HG02943 (cell line): Measurements from ENCODE around the gene C14orf132.

Source experiments
- ATAC-seq: cut with Tn5 transposase; IDR thresholded peaks from one replicate; pipeline ENCODE4 v1.9.1; 2021; ENCODE audit warnings: mild to moderate bottlenecking, low read depth, moderate library complexity; ENCODE audit not compliant: unreplicated experiment

C14orf132 gene

DNA sequence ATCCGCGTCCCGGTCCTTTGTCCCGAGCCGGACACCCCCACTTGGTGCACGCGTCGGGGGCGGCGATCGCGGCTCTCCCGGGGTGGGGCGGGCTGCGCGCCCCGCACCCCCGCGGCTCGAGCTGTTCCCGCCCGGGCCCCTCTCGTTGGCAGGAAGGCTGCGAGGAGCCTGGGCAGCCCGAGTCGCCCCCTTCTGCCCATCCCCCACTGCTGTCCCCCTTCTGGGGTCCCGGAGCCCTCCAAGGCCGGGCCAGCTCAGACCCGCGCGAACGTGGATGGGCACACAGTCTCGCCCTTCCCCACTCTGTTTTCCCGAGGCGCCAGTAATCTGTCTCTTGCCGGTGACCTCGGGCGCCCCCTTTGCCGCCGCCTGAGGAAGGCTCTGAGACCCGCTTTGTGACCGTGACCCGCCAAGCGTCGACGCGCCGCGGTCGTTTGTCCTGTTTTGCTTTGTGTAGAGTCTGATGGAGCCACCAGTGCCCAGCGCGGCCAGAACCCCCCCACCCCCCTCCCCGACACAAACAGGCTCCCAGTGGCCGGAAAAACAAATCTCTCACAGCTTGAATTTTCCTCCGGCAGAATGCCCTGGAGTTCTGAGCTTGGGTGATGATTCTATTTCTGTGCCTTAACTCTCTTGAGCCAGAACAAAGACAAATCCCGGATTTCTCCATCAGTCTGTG is 610 bp downstream of the C14orf132 start:
- ATAC-seq: no peak

DNA sequence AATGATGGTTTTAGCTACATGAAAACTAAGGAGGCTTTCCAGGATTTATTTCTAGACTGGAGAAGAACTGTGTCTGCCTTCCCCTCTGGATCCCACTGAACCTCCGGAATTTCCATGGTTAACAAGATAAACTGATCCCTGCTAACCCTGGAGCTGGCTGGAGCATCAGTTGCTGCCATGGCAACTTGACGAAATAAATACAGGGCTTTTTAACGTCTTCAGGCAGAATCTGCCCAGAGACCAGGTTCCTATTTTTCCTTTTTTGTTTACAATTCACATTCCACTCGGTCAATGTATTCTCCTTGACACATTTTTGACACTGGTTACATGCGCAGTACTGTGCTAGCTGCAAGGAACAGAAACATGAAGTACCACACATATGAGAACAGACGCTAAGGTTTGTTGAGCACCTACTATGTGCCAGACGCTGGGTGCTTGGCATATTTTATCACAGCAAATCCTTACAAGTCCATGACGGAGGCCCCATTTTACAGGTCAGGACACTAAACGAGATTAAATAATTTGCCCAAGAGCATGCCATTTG is 1.7 kb downstream of the C14orf132 start:
- no peak for ATAC-seq

DNA sequence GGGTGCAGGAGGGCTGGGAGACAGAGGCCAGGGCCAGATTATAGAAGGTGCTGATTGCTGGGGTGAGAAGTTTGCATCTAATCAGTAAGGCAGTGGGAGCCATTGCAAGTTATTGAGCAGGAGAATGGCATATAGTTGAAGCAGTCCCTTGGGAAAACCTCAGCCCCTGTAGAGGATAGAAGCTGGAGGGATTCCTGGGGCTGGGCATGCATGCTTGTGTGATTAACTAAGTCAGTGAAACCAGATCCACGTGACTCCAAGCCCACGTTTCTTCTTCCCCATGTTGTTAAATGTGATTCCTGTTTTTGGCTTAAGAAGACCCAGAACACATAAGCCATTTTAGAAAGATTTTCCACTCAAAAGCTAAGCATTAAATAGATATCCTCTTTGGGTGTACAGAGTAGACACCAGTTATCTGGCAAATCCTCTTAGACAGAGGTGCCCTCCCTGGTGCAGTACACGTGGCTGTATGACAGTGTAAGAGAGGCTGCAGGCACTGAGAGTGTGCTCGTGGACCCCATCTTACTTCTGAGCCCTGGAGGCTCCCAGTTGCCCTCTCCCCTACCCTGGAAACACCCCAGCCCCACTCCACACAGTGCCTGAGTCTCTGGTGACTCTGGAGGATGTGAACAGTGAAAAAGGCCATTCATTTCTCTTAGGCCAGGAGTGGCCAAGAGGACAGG is 3.2 kb downstream of the C14orf132 start:
- no peak for ATAC-seq

DNA sequence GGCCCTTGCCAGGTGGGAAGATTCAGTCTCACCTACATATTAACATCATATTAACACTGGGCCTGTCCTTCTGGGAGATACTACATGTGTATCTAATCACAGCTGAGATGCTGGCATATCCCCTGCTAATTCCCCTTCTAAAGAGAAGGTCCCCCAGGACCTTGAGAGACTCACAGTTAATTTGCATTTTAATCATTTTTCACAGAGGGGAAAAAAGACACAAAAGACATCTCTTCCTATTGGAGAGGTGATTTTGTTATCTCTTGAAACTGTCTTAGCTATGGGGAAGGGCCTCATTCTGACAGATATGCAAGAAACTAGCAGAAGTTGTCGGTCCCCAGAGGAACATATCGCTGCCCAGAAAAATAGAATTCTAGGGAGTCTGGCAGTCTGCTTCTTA is 7.5 kb downstream of the C14orf132 start:
- ATAC-seq: no peak

DNA sequence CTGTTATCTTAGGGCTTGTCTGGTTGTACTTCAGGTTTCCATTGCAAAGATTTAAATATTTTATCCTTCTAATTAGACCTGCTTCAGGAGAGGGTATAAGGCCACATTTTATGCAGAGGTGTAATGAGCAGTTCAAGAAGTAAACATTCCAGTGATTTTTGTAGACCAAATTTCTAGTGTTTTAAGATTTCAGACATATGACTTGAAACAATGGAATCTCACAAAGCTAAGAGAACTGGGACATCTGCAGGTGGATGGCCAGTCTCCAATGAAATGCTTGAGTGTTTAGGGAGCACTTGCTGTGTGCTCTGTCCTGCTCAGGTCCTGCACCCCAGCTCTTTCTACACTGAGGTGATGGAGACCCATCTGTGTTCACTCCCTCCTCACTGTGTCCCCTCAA is 7.9 kb downstream of the C14orf132 start:
- ATAC-seq: no peak

DNA sequence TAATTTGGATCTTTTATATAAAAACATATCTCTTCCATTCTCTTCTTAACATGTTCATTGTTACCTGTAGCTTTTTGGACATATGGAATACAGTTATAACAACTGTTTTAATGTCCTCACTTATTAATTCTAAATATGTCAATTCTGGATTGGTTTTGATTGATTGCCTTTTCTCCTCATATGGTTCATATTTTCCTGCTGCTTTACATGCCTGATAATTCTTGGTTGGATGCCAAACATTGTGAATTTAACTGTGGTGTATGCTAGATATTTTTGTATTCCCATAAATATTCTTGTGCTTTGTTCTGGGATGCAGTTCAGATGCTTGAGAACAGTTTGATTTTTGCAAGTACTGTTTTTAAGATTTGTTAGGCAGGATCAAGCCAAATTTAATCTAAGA is 10.8 kb downstream of the C14orf132 start:
- no peak for ATAC-seq

DNA sequence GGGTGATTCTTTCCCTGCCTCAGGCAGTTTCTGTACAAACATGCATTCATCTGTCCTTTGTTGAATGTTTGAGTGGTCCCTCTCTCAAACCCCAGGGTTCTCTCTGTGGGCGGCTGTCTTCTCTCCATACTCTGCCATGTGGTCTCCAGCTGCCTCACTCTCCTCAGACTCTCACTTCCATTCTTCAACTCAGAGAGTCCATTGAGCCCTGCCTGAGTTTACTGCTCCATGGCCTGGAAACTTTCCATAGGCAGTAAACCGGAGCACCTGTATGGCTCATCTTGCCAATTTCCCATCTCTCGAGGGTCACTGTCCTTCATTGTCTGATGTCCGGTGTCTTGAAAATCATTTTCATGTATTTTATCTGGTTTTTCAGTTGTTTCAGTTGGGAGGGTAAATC is 11.3 kb downstream of the C14orf132 start:
- no peak for ATAC-seq

DNA sequence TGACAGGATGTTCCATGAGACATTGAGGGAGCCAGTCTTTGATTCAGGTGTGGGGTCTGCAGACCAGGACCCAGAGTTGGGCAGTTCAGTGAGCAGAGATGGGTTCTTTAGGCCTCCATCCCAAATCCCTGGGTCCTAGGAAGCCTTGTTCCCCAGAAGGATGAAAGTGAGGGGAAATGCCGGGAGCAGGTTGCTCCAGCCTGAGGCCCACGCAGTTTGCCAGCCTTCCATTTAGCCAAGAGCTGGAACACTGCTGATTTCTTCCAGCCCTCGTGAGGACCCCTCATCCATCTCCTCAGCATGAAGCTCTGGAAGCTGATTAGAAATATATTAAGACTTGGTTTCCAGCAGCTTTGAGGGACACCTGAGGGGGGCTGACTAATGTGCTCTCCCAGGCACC is 12.1 kb downstream of the C14orf132 start:
- ATAC-seq: no peak

DNA sequence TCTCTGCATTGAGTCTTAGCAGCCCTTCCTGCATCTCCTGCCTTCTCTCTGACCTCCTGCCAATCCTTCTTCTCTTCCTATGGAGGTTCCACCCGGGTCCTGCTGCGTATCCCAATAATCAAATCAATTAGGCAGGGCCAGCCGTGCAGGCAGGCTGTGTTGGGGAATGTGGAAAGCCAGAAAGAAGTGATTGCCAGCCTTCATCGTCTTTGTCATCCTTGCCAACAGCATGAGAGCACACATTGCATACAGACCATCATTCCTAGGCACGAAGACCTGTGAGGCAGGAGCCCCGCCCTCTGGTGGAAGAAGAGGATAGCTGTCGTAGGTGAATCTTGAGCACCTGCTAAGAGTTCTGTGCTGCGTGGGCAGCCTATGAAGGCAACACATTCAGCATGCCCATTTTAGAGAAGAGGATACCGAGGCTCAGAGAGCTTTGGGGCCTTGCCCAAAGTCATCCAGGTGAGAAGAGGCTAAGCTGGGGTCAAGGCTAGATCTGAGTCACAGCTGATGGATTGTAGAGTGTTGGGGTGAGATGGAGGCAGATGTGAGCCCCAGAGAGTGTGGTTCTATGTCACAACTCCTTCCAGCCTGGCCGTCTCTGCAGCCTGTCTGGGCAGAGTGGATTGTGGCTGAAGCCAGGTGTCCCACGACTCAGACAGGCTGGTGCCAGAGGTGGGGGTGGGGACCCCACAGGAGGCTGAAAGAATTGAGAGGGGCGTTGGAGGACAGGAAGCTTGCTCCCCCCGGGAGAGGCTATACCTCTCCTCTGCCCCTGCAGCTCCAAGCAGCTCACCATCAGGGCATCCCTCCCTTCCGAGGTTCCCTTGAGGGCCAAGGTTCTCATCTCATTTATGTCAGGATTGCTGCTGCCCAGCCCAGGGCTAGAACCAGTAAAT is 12.7 kb downstream of the C14orf132 start:
- ATAC-seq: no peak

DNA sequence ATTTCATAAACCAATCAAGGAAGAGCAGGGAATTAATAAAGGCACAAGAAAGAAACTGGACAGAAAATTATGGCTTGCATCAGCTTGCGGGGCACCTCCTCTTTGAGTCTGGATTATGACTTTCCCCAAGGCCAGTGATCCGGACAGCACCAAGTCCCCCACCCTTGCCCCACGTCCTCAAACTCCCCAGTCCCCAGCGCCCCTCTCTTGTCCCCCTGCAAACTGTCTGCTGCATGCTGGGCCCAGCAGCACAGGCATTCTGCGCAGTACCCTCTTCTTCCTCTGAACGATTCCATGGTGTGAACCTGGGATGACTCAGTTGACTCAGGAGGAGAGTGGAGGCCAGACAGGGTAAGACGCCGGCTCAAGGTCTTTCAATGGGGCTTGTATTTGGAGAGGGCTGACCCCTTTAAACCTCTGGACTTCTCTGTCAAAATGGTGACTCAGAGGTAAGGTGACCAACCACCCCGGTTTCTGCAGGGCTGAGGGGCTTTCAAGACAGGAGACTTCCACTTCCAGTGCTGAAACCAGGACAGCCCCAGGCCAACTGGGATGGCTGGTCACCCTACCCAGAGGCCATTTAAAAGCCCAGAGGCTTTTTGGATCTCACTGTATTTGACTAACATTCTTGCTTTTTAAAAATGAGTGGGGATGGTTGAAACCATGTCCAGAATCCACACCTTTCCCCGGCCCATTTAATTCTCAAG is 13.5 kb downstream of the C14orf132 start:
- ATAC-seq: no peak

DNA sequence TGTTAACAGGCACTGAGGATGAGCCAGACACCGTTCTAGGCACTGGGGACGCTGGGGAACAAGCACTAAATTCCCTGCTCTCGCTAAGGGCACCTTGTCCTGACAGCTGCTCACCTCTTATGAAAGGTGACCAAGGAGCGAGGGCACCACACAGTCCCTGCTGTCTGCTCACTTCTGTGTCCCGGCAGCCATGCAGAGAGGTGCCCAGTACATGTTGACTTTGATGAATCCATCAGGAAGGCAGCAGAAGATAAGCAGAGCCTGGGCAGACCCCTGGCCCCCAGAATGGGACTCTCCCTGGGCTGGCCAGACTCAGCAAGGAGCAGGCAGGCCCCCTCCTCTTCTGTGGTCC is 14.1 kb downstream of the C14orf132 start:
- no peak for ATAC-seq

DNA sequence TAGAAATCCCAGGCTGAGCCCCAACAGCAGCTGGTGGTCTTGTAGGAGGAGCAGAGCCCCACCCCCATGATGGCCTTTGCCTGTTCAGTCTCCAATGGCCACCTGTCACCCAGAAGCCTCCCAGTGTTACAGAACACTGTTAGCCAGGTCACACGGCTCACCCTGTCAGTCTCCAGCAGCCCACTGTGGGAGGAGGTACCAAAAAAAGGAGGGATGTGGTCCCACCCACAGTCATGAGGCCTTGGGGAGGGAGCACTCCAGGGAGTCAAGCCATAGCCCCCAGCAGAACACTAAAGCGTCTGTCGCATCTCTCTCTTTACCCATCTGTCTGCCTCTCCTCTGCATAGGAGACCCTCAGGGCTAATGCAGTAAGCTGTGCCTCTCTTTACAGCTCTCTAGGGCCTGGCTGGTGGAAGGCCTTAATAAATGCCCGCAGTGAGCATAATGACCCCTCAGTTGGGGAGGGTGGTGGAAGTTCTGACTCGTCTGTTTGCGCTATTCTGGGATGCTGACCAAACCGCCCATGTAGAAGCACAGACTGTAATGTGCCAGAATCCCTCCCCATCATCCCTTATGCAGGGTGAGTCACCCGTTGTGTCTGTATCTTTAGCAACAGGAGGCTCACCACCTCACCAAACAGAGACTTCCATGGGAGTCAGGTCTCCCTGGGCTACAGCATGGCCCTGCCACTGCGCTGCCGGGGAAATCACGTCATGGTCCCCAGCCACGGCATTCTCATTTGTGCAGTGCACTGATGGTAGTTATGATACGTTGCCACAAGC is 14.6 kb downstream of the C14orf132 start:
- no peak for ATAC-seq

DNA sequence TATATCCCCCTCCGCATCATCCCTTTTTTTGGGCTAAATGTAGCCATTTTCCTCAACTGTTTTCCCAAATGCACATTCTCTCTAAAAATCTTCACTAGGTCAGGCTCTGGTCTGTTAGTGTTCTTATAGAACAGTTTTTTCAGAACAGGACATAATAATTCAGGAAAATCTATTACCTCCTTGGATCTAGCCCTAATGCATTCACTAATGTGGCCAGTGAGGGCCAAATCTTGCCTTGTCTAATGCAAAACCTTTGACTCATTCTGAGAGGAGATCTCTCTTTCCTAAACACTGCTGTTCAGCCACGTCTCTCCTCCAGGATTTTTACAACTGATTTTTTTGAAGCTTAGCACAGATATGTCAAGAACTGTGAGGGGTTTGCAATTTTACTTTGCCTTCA is 15.5 kb downstream of the C14orf132 start:
- ATAC-seq: no peak

DNA sequence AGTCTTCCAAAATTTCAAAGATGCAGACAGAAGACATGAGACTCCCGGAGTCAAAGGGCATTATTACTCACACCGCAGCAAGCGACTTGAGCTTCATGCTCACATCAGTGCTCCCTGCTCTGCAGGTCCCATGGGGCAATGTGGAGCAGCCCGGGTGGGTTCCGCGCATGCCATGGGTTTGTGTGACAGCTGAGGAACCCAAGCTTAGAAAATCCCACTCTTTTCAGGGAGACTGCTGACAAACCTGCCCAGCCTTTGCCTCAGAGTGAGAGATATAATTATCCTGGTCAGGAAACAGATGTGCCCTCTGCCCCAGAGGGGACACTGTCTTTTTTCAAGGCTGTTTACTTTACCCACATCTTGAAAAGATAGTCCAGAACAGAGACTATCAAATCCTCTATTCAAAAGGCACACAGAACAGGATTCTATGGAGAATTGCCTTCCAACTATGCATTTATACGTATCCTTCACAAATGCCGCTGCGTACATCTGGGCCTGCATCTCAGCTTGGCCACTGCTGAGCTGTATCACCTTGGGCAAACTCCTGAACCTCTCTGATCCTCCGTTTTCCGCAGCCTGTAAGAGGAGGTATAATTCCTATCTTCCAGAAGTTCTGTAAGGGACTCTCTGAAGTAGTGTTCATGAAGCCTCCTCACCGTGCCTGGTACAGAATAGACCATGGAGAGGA is 16.0 kb downstream of the C14orf132 start:
- ATAC-seq: no peak

DNA sequence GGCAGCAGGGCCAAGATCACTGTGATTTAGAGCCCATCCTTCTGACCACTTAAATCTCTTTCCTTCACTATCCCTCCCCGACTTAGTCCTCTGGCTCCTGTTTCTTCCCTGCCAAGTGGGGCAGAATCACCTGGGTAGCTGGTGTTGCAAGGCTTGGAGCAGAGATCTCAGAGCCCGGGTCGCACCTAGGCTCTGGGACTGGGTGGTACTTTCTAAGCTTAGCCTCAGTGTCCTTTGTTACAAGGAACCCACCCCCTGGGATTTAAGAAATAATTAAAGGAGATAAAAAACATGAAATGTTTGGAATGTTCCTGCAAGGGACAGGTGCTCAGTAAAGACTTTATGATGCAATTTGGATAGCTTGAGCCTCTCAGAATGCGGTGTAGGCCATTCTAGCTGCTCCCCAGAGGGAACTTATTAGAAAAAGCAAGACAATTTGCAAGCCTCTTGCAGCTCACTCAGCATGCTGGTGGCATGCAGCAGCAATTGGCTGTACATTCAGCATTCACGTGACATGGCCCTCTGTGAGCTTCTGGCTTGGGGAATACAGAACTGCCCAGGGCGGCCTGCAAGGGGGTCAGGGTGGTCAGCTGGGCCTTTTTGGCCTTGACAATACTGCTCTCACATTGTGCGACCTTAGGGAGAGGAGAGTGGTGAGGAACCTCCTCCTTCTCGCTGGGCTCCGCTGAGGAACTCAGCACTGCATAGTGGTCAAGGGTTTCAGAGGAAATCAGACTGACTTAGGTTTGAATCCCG is 16.8 kb downstream of the C14orf132 start:
- no peak for ATAC-seq

DNA sequence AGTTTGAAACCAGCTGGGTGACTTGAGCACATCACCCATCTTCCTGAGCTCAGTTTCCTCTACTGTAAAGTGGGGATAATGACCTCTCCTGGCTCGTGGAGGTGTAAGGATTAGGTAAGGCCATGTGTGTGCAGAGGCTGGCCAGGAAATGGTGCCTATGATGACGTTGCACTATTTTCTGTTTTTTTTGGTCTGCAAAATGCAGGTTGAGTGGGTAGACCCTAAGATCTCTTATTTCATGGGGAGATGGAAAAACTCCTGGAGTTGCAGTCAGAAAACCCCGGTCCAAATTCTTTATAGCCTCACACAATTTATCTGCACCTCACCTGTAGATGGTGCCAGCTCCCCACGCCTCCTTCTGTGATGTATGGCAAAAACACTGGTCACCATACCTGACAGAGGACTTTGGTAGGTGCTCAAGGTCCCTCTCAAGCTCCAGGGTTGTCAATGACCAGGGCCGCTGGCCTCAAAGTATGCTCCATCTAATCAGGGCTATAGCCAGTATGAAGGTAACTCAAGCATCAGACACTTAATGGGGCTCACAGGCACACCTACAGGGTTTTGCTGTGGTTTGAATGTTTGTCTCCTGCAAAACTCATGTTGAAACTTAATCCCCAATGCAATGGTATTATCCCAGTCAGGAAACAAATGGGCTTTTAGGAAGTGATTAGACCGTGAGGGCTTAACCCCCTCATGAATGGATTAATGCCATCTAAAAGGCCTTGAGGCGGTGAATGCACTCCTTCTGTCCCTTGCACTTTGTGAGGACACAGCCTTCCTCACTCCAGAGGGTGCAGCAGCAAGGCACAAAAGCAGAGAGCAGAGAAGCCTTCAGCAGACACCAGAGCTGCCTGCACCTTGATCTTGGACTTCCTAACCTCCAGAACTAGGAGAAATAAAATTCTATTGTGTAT is 17.6 kb downstream of the C14orf132 start:
- no peak for ATAC-seq

DNA sequence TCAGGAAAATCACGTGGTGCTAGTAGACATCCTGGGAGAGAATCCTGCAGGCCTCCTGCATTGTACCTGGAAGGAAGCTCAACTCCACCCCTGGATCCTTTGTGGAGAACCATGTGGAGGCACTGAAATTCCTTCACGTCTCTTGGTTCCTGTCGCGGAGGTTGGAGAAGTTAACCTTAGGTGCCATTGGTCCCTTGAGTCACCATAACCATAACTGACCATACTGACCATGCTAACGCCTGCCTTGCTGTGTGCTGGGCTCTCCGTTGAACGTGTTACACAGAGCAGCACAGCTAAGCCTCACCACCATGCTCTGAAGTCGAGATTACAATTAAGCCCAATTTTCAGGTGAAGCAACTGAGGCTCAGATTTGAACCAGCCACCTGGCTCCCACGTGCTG is 18.6 kb downstream of the C14orf132 start:
- no peak for ATAC-seq
